GM18868 (cell line): ENCODE measurements around the gene RCBTB2.

Experiments used
- ATAC-seq: cut with Tn5 transposase; IDR thresholded peaks from one replicate; pipeline ENCODE4 v1.9.1; 2021; ENCODE audit warnings: mild to moderate bottlenecking, moderate library complexity; ENCODE audit not compliant: unreplicated experiment

RCBTB2 gene

DNA sequence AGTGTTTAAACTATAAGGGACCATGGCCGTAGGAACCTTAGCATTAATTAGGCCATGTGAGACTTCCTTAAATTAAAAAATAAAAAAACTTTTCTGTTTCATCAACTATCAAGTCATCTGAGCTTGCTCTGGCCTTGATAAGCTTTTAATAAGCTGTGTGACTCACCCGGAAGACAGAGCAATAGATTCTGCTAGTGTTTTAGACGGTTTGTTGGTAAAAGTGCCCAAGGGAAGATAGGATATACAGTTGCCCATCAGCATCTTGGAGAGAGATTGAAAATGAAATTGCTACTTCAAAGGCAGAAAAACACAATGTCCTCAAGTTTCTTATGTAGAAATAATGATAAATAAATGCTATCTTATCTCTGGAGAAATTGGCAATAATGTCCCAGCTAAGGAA is 31.2 kb upstream of the RCBTB2 start:
- ATAC-seq = no peak

- no peak for ATAC-seq
These were observed 30.7 kb upstream of the RCBTB2 start for GRCh38 chr13:48563626-48564025.

DNA sequence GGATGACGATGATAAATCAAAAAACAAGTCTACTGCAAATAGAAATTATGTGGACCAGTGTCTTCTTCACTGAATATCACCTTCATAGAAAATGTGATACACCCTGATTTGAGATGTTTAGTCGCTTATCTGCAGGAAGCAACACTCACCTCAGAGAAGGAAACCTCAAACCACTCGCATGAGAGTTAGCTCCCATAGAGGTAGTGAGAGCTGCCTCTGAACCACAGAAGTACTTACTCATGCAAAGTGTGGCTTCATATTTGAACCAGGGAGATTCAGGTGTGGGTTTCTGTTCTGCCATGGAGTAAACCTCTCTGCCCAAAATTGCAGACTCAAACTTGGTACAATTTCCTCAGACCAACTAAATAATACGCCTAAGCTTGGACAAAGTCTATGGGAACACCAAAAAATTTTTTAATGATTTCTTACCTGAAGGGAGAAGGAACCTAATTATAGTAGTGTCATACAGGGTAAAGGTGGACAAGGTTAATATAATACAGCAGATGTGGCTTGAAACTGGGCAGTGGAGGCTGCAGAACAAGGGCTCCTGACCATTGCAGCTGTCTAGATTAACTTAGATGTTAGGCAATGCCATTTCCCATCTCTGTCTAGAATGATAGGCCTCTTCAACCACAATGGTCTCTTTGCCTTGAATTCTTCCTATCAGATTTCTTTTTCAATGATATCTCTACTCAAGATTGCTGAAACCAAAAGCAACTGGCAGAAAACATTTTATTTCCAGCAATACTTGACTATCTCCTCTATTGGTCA is 29.6 kb upstream of the RCBTB2 start:
- ATAC-seq = peak; percentile 98

DNA sequence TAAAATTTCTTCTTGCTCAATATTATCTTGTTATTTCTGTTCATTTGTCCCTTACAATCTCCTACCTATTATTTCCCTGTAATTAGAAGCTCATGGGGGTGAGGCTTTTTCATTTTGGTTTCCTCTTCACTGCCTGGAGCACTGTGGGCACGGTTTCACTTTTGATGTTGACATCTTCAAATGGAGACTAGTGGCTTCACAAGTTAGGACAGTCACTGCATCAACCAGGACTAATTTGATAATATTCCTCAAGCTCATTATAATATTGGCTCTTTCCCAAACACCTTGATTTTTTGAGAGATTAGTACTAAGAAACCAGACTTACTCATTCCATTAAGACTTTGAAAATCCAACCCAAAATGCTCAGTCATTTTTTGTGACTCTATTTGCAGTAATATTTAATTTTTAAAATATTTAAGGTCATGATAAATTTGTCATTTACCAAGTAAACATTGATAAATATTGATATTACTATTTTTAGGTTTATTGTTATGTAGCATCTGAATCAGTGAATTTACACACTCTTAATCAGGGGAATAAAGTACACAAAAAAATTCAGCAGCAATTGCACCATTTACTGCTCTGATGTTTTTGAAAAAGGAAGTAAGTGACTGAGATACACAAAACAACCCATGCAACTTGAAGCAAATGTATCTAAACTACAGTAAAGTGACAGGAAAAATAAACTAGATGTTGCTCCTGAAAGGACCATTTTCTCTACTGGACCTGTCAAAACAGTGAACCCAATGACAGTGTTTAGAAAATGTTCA is 28.8 kb upstream of the RCBTB2 start:
- ATAC-seq = peak; percentile 30

GRCh38 chr13:48560657-48561337 is 27.9 kb upstream of the RCBTB2 start:
- no peak for ATAC-seq

DNA sequence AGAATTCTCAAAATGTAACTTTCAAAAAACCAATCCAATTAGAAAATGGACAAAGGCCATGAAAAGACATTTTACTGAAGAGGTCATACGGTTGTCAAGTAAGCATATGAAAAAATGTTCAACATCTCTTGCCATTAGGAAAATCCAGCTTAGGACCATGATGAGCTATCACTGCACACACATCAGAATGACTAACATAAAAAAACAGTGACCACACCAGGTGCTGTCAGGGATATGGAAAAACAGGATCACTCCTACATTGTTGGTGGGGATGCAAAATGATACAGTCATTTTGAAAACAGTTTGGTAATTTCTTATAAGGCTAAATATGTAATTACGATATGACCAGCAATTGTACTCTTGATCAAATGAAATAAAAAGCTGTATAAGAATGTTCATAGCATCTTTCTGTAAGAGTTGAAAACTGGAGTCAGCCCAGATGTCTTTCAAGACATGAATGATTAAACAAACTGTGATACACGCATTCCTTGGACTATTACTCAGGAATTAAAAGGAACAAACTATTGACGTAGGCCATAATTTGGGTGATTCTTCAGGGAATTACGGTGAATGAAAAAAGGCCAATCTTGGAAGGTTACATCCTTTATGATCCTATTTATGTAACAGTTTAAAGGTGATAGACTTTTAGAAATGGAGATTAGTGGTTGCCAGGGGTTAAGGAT is 26.9 kb upstream of the RCBTB2 start:
- no peak for ATAC-seq

DNA sequence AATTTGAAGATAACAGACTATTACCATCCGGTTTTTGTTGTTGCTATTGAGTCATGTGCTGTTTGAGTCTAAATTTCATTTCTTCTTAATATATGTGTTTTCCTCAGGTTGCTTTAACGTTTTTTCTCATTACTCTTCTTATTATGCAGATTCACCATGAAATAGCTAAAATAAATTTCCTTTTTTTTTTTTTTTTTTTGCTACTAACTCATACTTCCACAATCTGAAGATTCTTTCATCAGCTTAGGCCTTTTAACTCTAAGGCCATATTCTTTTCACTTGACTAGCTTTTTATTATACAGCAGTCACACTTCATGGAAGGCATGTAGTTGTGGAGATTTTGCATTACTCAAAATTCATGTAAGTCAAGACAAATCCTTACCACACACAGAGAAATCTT is 23.9 kb upstream of the RCBTB2 start:
- no peak for ATAC-seq

DNA sequence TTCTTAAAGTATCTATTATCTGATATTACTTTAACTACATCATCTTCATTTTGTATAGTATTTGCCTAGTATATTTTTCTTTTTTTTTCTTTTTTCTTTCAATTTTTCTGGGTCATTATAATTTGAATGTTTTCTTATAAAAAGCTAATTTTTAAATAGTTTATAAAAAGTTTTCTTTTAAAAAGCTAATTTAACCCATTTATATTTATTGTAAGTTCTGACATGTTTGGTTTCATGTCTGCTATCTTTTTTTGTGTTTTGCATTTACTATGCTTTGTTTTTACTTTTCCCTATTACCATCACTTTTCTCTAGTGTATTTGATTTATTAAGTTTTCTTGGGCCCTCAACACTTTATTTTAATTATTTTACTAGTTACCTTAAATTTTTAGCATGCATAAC is 22.6 kb upstream of the RCBTB2 start:
- no peak for ATAC-seq

DNA sequence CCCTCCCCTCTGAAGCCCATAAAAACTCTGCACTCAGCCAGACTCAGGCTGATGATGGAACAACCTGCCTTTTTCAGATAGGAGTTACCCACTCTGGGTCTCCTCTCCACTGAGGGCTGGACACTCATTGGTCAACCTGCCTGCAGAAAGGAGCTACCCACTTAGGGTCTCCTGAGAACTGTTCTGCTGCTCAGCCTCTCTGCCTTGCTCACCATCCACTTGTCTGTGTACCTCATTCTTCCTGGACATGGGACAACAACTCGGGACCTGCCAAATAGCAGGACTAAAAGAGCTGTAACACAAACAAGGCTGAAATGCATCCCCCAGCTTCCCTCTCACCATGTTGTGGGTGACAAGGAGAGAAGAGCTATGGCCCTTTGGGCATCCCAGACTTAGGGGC is 18.4 kb upstream of the RCBTB2 start:
- no peak for ATAC-seq

DNA sequence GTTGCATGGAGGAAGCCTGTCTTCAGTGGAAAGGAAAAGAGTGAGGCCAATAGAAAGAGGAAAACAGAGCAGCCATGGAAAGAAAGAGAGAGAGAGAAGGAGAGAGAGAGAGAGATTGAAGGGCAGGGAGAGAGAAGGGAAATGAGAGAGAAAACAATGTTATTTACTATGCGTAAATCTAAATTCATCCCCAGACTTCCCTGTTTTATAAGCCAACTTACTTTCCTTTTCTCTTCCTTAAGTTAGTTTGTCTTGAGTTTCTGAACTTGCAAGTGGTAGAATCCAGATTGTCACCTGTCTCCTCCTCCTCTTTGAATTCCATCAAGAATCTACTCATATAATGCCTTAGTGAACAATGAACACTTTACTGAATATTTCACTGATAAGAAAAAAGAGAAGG is 16.8 kb upstream of the RCBTB2 start:
- no peak for ATAC-seq

GRCh38 chr13:48547663-48548092 is 14.8 kb upstream of the RCBTB2 start:
- ATAC-seq = no peak

DNA sequence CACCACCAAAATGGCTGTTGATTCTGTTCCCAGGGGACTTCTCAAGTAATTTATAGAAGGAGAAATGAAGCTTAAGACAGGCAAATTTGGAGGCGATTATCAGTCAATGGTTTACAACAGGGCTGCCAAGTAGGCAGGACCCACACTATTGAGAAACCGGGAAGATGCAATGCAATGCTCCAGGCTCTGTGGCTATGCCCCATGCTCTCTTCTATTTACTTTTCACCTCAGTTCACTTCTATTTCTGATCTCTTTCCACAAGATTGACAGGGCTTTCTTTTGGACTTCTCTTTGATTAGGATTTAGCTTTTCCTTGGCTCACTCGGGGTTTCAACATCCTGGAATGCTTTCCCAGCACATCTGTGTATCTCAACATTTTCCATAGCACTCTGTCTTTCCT is 12.7 kb upstream of the RCBTB2 start:
- no peak for ATAC-seq

DNA sequence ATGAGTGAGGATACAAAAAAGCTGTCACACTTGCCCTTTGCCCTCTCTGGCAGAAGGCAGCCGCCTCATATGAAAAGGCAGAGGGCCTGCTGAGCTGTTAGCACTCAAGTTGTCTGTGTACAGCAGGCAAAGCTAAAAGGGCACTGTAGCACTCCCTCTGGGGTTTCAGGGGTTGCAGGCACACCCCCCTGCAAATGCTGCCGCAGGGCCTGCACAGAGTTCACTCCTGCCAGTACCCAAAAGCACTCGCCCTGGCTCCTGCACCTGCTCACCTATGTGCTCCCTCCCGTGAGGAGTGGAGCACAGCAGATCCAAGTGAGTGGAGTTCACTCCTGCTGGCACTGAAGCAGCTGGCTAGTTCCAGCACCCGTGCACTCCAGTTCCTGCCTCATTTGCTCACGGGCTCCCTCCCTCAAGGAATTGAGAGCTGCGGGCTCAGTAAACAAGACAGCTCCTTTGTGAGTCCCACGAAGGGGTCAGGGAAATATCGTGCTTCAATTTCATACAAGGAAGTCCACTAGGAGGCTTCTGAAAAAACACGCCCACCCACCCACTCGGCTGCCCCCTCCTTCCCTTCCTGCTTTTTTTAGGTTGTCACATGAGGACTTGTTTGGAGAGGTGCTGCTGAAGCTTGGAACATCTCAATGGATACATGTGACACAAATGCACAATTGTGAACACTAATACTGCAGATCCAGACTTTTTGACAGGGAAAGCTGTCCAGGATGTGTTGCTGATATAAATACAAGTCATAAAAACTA is 9.9 kb upstream of the RCBTB2 start:
- peak; percentile 57 for ATAC-seq

- no peak for ATAC-seq
These were observed 9.3 kb upstream of the RCBTB2 start for GRCh38 chr13:48542138-48542537.

GRCh38 chr13:48539550-48539949 is 6.7 kb upstream of the RCBTB2 start:
- no peak for ATAC-seq

- ATAC-seq = no peak
These were observed 3.9 kb upstream of the RCBTB2 start for GRCh38 chr13:48536621-48537250.

DNA sequence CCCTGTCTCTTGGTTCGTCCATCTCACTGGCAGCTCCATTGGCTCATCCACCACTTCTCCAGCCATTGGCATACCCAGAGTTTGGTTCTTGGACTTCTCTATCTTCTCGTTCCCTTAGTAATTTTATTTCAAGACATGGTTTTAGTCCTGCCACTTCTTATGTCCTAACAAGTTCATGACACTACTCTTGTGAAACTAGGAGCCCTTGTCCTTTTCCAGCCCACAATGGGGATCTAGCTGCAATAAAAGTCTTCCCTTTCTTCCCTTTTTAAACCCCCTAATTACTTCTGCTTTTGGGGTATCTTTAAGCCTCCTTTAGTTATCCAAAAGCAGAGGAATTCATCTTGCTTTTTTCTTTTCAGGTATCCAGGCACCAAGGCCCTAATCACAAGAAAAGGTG is 2.9 kb upstream of the RCBTB2 start:
- ATAC-seq = no peak

DNA sequence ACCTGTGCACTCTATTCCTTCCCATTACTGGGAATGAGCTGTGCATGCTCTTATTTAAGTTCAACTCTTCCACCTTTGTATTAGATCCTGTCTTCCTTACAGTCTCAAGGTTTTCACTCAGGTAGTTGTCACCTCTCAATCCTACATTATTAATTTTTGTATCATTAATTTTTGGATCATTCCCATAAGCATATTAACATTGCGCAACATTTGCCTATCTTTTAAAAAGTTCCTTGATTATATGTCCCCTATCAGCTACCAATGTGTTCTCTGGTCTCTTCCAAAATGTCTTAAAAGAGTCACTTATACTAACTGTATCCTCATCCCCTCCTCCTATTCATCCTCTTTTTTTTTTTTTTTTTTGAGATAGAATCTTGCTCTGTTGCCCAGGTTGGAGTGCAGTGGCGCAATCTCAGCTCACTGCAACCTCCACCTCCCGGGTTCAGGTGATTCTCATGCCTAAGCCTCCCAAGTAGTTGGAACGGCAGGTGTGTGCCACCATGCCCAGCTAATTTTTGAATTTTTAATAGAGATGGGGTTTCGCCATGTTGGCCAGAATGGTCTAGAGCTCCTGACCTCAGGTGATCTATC is 2.1 kb upstream of the RCBTB2 start:
- ATAC-seq = no peak

GRCh38 chr13:48533961-48534600 is 1.2 kb upstream of the RCBTB2 start:
- no peak for ATAC-seq

GRCh38 chr13:48532256-48532505 is 699 bp downstream of the RCBTB2 start:
- no peak for ATAC-seq
